AG04450 (cell line): ENCODE measurements around the gene SPEG. TPM values are rescaled to one million over a fixed set of nuclear protein-coding genes. Genes with fewer than 3 reads are reported as not detected.
A peak's percentile ranks its signal among the peaks of the same experiment; 100 is the strongest.

Experiments used
- CTCF ChIA-PET: fragments of 300-600, 350-600 bp; formaldehyde crosslinking; extraction: SDS; loops from one replicate; lab custom pipeline; 2022; ENCODE audit warnings: antibody characterized with exemption, inconsistent platforms; lab: Charles Lee
- POLR2A ChIA-PET: fragments of 350-600 bp; formaldehyde crosslinking; extraction: SDS; loops from one replicate; lab custom pipeline; 2021; ENCODE audit warnings: antibody characterized with exemption, inconsistent platforms; lab: Yijun Ruan, JAX
- DNase-seq: peaks from one replicate; pipeline ENCODE4 v3.0.0-alpha.2; 2011; ENCODE audit warnings: low read depth, low spot score
- H3K27ac ChIP-seq: one replicate; pipeline ENCODE4 v1.5.1; 2012; ENCODE audit warnings: low read depth, low read length, control low read depth
- H3K27me3 ChIP-seq: one replicate; pipeline ENCODE4 v1.6.0; 2012; ENCODE audit warnings: low read length; ENCODE audit not compliant: control insufficient read depth, insufficient read depth
- H3K4me3 ChIP-seq: 2 replicates; pipeline ENCODE4 v1.5.1; 2011; ENCODE audit warnings: mild to moderate bottlenecking, low read depth, low read length, control low read depth
- H3K9me3 ChIP-seq: 2 replicates; pipeline ENCODE4 v1.5.1; 2012; ENCODE audit warnings: low read length; ENCODE audit not compliant: control insufficient read depth, insufficient read depth
- polyA plus RNA-seq: library from polyadenylated mRNA; depleted of rRNA; stranded (reverse); fragments of >200 nt; gene quantifications from 2 replicates; pipeline ENCODE4 v1.2.3, GENCODE V29; 2011
- TF ChIP-seq, protein P1 (sequence below): IDR thresholded peaks from 2 replicates; pipeline ENCODE4 v1.5.1; 2011; ENCODE audit warnings: low read depth, low read length, control low read depth, inconsistent platforms

The SPEG gene
- polyA plus RNA-seq, 1 experiment = 28.0 TPM

DNA sequence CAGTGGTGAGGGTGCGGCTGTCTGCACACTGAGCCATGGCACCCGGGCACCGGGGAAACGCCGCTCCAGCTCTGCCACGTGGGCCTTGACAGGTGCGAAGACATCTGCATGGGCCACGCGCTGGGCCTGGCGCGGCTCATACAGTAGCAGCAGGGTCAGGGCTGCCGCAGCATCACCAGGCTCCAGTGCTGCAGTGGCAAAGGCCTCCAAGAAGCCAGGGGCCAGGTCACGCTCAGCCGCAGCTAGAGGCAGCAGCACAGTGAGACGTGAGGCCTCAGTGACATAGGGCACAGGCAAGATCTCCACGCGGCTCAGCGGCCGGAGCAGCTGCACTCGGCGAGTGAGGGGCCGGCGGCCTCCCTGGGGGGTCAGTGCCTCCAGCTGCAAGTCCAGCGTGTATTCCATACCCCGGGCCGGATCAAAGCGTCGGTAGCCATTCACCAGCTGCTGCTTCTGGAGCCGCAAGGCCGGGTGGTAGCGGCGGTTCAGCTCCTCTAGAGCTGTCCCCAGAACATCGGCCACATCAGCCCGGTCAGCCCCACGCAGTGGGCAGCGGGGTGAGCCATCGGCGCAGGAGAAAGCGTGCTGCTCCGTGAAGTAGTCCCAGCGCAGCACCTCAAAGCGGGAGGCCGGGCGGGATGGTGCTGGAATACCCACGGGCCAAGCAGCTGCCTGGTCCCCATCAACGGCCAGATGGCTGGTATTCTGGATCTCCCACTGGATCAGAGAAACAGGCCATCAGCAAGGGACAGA lies 105.5 kb downstream of the SPEG start:
- TF ChIP-seq, protein P1, sequence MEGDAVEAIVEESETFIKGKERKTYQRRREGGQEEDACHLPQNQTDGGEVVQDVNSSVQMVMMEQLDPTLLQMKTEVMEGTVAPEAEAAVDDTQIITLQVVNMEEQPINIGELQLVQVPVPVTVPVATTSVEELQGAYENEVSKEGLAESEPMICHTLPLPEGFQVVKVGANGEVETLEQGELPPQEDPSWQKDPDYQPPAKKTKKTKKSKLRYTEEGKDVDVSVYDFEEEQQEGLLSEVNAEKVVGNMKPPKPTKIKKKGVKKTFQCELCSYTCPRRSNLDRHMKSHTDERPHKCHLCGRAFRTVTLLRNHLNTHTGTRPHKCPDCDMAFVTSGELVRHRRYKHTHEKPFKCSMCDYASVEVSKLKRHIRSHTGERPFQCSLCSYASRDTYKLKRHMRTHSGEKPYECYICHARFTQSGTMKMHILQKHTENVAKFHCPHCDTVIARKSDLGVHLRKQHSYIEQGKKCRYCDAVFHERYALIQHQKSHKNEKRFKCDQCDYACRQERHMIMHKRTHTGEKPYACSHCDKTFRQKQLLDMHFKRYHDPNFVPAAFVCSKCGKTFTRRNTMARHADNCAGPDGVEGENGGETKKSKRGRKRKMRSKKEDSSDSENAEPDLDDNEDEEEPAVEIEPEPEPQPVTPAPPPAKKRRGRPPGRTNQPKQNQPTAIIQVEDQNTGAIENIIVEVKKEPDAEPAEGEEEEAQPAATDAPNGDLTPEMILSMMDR = no peak
- H3K27me3 ChIP-seq = no peaks in the 10 kb centered on the region
- H3K9me3 ChIP-seq = no peaks in the 10 kb centered on the region
- no peak overlapping the region for H3K4me3 ChIP-seq
- ChIA-PET POLR2A (interaction anchor here (0.5 kb wide), 1 partner anchor 20 kb away, joined by 3 read pairs; no protein-coding TSS in a partner anchor), CTCF (interaction anchor here (1.3 to 3.2 kb wide), 4 partner anchors 10 to 149 kb away, joined by 12 to 43 read pairs (median 26); no protein-coding TSS in a partner anchor)
- DNase-seq = no peak
- no peak overlapping the region for H3K27ac ChIP-seq

DNA sequence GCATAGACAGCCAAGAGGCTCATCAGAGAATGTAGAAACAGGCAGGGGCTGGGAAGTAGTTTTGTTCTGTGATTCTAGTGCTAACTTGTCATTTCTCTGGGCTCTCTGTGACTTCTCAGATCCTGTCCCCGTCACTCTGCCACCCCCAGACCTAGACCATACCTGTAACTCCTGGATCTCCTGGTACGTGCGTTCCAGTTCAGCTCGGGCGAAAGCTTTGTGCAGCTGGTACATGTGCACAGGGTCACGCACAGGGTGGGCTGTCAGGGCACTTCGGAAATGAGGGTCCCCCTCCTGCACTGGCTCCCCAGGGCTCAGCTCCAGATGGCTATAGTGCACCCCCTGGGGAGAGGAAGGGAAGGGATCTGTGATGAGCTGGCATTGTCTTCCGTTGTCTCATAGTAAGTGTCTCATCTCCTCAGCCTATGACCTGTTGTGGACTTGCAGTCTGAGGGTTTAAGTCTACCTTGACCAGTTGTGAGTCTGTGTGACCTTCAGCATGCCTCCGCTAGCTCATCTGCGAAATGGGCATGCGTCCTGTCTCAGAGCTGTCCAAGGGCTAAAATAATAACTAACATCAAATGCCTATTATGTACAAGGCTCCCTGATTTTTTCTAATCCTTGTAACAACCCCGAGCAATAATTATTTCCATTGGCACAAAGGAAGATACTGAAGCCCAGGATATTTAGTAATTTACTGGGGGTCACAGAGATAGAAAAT lies 106.3 kb downstream of the SPEG start:
- H3K27ac ChIP-seq = no peak overlapping the region
- H3K27me3 ChIP-seq = no peaks in the 10 kb centered on the region
- ChIA-PET CTCF (interaction anchor here (0.6 to 3.2 kb wide), 30 partner anchors 11 to 1157 kb away, joined by 3 to 43 read pairs (median 4); partner anchors contain the start of genes ASIC4, OBSL1 and STK11IP), POLR2A (interaction anchor here (0.5 kb wide), 1 partner anchor 21 kb away, joined by 3 read pairs; no protein-coding TSS in a partner anchor)
- TF ChIP-seq, protein P1 = no peak
- H3K9me3 ChIP-seq = no peaks in the 10 kb centered on the region
- DNase-seq = no peak
- H3K4me3 ChIP-seq = no peak overlapping the region

DNA sequence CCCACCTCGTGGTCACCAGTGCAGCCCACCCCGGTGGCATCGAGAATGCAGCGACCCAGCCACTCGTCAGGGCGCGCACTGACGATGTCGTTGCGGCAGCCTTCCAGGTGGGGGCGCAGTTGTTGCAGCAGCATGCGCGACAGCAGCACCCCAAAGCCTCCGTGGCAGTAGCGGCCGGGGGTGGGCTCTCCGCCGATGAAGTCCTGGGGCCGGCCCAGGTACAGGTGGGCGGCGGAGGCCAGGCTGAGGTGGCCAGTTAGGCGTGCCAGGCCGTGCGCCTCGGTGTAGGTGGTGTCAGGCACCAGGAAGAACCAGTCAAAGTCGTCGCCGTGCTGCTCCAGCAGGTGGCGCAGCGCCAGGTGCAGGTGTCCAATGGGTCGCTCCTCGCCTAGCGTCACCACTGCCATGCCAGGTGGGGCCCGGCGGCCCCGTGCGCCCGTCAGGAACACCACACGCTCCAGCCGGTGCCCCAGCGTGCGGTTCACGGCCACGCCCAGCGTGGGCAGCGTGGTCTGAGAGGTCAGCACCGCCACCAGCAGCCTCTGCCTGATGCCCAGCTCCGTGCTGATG lies 107.1 kb downstream of the SPEG start:
- TF ChIP-seq, protein P1 = peak; percentile 83
- ChIA-PET CTCF (interaction anchor here (0.5 to 4.4 kb wide), 35 partner anchors 11 to 1157 kb away, joined by 3 to 43 read pairs (median 4); partner anchors contain the start of genes ASIC4, OBSL1 and STK11IP), POLR2A (no interaction called here)
- H3K27ac ChIP-seq = no peak overlapping the region
- no peak for DNase-seq
- peak overlapping the region; percentile 23; the same call in 1 of the 2 replicates for H3K4me3 ChIP-seq
- no peaks in the 10 kb centered on the region for H3K9me3 ChIP-seq
- no peaks in the 10 kb centered on the region for H3K27me3 ChIP-seq

DNA sequence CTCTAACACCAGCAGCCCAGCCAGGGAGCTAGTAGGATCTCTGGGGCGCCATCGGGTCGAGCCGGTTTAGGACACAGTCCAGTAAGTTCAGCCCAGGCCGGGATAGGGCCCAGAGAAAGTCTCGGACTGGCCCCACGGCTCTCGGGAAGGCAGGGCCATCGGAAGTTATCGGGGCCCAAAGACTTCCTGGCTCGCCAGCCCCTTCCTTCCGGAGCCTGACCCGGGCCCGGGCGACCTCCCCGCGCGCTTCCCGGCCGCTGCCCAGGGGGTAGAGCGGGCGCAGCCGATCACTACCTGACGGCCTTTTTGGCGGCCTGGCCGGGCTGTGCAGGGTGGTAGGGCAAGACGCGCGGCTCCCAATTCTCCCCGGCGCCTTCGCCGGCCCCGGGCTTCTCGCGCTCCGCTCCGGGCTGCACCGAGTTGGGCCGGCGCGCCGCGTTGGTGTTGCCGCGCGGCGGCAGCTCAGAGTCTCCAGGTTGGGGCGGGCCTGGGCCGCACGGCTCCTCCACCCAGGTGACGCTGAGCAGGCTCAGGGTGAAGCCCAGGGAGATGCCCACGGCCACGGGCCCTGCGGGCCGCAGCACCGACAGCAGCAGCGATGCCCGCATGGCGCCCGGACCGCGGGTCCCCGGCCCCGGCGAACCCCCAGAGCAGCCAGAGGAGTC lies 108.4 kb downstream of the SPEG start:
- ChIA-PET CTCF (interaction anchor here (1.0 to 4.4 kb wide), 4 partner anchors 17 to 101 kb away, joined by 5 to 30 read pairs (median 6); no protein-coding TSS in a partner anchor), POLR2A (interaction anchor here (1.2 to 1.6 kb wide), 4 partner anchors 9 to 55 kb away, joined by 5 to 10 read pairs (median 8); partner anchors contain the start of genes OBSL1 and STK11IP)

More for the DNA sequence above, 108.4 kb downstream of the SPEG start:
- TF ChIP-seq, protein P1 = no peak
- Histone ChIP-seq H3K27me3 (no peaks in the 10 kb centered on the region), H3K27ac (peak overlapping the region; percentile 78), H3K4me3 (peak overlapping the region; percentile 75), H3K9me3 (no peaks in the 10 kb centered on the region; the same call in 1 of the 2 replicates)
- no peak for DNase-seq
